Cardiac fibroblast (primary cell): ENCODE data around the gene DMRTB1.

Experiments
- DNase-seq, 2 donors: peaks; one replicate each; pipeline versions ENCODE4 v3.0.0 to v3.0.0-alpha.2; 2010; ENCODE audit warnings: low read depth in 2 of 2
- H3K4me3 ChIP-seq, 2 donors: replicated peaks in 1 of 2; 1 replicate in 1 of 2; 2 replicates in 1 of 2; pipeline ENCODE4 v1.5.1; 2011; ENCODE audit warnings: low read depth in 2 of 2, low read length in 2 of 2, mild to moderate bottlenecking in 2 of 2, moderate library complexity in 1 of 2
- CTCF ChIP-seq: IDR thresholded peaks from one replicate; pipeline ENCODE4 v1.5.1; 2011; ENCODE audit warnings: low read depth, mild to moderate bottlenecking, low read length, inconsistent platforms

Gene DMRTB1

GRCh38 chr1:53413175-53414001, 45.8 kb upstream of the DMRTB1 start:
- H3K4me3 ChIP-seq: no peak overlapping the region
- DNase-seq: peak; percentile 43 to 77
- TF ChIP-seq CTCF: no peak

GRCh38 chr1:53414632-53415031, 44.6 kb upstream of the DMRTB1 start:
- H3K4me3 ChIP-seq: no peak overlapping the region
- no peak for DNase-seq
- TF ChIP-seq CTCF: no peak

GRCh38 chr1:53415432-53415831, 43.8 kb upstream of the DMRTB1 start:
- DNase-seq: no peak
- TF ChIP-seq CTCF: no peak
- no peak overlapping the region for H3K4me3 ChIP-seq

- no peak for TF ChIP-seq CTCF
- no peak overlapping the region for H3K4me3 ChIP-seq
- no peak for DNase-seq
Measured at GRCh38 chr1:53416269-53416813, 42.9 kb upstream of the DMRTB1 start.

GRCh38 chr1:53417074-53417511, 42.1 kb upstream of the DMRTB1 start:
- H3K4me3 ChIP-seq: no peak overlapping the region
- no peak for DNase-seq
- TF ChIP-seq CTCF: no peak

- H3K4me3 ChIP-seq: no peak overlapping the region
- no peak for TF ChIP-seq CTCF
- DNase-seq: no peak
Measured at GRCh38 chr1:53419034-53419433, 40.2 kb upstream of the DMRTB1 start.
